ENCODE data around the gene FEZF2.

DNA sequence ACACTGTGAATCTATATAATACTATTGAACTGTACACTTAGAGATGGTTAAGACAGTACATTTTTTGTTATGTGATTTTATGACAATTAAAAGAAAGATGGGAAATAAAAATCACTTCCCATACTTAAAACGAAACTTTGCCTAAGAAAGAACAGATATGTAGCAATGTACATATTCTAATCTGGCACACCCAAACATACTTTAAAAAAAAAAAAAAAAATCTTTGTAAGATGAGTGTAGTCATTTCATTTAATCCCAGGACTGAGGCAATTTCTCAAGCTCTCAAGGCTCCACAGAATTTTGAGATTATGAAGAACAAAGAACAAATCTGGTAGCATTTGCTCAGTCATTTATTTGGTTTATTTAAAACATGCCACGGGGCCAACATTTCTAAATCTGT is 40.3 kb upstream of the FEZF2 start:
- TF ChIP-seq, protein P1, sequence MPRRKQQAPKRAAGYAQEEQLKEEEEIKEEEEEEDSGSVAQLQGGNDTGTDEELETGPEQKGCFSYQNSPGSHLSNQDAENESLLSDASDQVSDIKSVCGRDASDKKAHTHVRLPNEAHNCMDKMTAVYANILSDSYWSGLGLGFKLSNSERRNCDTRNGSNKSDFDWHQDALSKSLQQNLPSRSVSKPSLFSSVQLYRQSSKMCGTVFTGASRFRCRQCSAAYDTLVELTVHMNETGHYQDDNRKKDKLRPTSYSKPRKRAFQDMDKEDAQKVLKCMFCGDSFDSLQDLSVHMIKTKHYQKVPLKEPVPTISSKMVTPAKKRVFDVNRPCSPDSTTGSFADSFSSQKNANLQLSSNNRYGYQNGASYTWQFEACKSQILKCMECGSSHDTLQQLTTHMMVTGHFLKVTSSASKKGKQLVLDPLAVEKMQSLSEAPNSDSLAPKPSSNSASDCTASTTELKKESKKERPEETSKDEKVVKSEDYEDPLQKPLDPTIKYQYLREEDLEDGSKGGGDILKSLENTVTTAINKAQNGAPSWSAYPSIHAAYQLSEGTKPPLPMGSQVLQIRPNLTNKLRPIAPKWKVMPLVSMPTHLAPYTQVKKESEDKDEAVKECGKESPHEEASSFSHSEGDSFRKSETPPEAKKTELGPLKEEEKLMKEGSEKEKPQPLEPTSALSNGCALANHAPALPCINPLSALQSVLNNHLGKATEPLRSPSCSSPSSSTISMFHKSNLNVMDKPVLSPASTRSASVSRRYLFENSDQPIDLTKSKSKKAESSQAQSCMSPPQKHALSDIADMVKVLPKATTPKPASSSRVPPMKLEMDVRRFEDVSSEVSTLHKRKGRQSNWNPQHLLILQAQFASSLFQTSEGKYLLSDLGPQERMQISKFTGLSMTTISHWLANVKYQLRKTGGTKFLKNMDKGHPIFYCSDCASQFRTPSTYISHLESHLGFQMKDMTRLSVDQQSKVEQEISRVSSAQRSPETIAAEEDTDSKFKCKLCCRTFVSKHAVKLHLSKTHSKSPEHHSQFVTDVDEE (CRISPR knock-in tag; IDR thresholded peaks at IDR 0.05): no peak
- no peak for TF ChIP-seq RARB (CRISPR knock-in tag; IDR thresholded peaks at IDR 0.05)
- TF ChIP-seq ARNTL (CRISPR knock-in tag; IDR thresholded peaks at IDR 0.05; ENCODE audit: borderline replicate concordance, low read depth): no peak
- no peak for TF ChIP-seq ZNF8 (CRISPR knock-in tag; IDR thresholded peaks at IDR 0.05)
- no peak for TF ChIP-seq ISL1 (CRISPR knock-in tag; IDR thresholded peaks at IDR 0.05)
- TF ChIP-seq SNAI2 (CRISPR knock-in tag; IDR thresholded peaks at IDR 0.05): no peak
